ENCODE measurements around the gene CCDC187. TPM values are rescaled to one million over a fixed set of nuclear protein-coding genes. Genes with fewer than 3 reads are reported as not detected.

CCDC187 gene
- total and polyA plus RNA-seq, 2 of the 13 experiments (the other 11 are each of a cell fraction or from before 2014, with no cell fraction given) = 0.03 to 0.13 TPM

GRCh38 chr9:136297016-136297691 lies 6.7 kb downstream of the CCDC187 start (continued):
- no peak for TF ChIP-seq GMEB1 (CRISPR knock-in tag; IDR thresholded peaks at IDR 0.05; ENCODE audit: borderline replicate concordance)
- TF ChIP-seq ZNF292 (CRISPR knock-in tag; IDR thresholded peaks at IDR 0.05; ENCODE audit: borderline replicate concordance, low read depth) = 0 out of 2 replicates have a peak, but pooled peaks have one; percentile 48
- no peak for TF ChIP-seq ZNF280D (CRISPR knock-in tag; IDR thresholded peaks at IDR 0.05)
- no peak for TF ChIP-seq CHCHD3 (CRISPR knock-in tag; IDR thresholded peaks at IDR 0.05)
- no peak for TF ChIP-seq SIN3B (IDR thresholded peaks at IDR 0.05; ENCODE audit: low read length)
- no peak for TF ChIP-seq ATF7 (IDR thresholded peaks at IDR 0.05)
- TF ChIP-seq ATF7 (CRISPR knock-in tag; IDR thresholded peaks at IDR 0.05) = no peak
- no peak for TF ChIP-seq ZNF503 (CRISPR knock-in tag; IDR thresholded peaks at IDR 0.05)
- TF ChIP-seq ZNF569 (CRISPR knock-in tag; IDR thresholded peaks at IDR 0.05; ENCODE audit: borderline replicate concordance) = no peak
- TF ChIP-seq ZBTB38 (CRISPR knock-in tag; IDR thresholded peaks at IDR 0.05) = no peak; the same call in 1 of the 2 replicates
- TF ChIP-seq MXD1 (CRISPR knock-in tag; IDR thresholded peaks at IDR 0.05) = no peak; the same call in 1 of the 2 replicates
- TF ChIP-seq ZNF576 (CRISPR knock-in tag; IDR thresholded peaks at IDR 0.05) = no peak
- no peak for TF ChIP-seq ZNF326 (CRISPR knock-in tag; IDR thresholded peaks at IDR 0.05; ENCODE audit: borderline replicate concordance)
- 0 out of 2 replicates have a peak, but pooled peaks have one; percentile 30 for TF ChIP-seq KDM3A (CRISPR knock-in tag; IDR thresholded peaks at IDR 0.05; ENCODE audit: low read depth)
- peak; percentile 54 for TF ChIP-seq ARID5B (CRISPR knock-in tag; IDR thresholded peaks at IDR 0.05)
